Caki2 (cell line): ENCODE results near the gene PTH1R. TPM values are rescaled to one million over a fixed set of nuclear protein-coding genes. Genes with fewer than 3 reads are reported as not detected.

ENCODE experiments used
- DNase-seq: peaks from one replicate; pipeline ENCODE4 v3.0.0-alpha.2; 2015; ENCODE audit warnings: low read depth
- in situ Hi-C: cut with HindIII; loops from 2 replicates; pipeline ENCODE4 v1.10.0; 2016; ENCODE audit warnings: low sequenced_read_pairs, low pct_unique_long_range_greater_than_20kb, mixed read lengths
- total RNA-seq: library from RNA; depleted of rRNA; stranded (reverse); fragments of >200 nt; shearing (Covaris generic); gene quantifications from 2 replicates; pipeline ENCODE4 v1.2.3, GENCODE V29; 2014; ENCODE audit warnings: low replicate concordance

PTH1R gene
- total RNA-seq, 1 experiment from 2014 or later: 3.3 TPM

DNA sequence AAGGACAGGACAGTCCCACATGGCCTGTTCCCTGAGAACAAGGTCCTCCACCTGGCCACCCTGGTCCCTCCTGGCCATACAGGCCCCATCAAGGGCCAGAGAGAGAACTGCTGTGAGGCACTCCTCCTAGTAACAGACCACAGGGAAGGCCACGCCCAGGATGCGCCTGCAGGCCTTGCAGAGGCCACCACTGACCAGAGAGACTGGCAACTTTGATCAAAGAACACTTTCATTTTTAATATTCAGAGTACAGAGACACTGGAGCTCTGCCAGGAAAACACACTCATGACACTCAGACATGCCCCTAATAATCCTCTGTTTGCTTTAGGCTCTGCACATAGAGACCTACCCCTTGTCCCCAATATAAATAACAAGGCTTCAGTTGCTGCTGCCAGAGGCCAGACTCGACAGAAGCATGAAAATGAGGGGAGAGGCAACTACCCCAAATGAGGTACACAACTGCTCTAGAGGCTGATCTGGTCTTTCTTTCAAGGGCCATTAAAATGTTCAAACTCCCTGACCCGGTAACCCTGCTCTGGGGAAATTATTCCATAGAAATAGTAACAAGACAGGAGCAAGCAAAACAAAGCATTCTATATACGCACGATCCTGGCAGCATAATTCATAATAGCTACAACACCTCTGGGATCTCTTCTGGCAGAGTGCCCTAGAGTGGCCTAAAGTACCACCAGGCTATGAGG, 54.3 kb downstream of the PTH1R start:
- in situ Hi-C loops: no loop called here
- DNase-seq: no peak

DNA sequence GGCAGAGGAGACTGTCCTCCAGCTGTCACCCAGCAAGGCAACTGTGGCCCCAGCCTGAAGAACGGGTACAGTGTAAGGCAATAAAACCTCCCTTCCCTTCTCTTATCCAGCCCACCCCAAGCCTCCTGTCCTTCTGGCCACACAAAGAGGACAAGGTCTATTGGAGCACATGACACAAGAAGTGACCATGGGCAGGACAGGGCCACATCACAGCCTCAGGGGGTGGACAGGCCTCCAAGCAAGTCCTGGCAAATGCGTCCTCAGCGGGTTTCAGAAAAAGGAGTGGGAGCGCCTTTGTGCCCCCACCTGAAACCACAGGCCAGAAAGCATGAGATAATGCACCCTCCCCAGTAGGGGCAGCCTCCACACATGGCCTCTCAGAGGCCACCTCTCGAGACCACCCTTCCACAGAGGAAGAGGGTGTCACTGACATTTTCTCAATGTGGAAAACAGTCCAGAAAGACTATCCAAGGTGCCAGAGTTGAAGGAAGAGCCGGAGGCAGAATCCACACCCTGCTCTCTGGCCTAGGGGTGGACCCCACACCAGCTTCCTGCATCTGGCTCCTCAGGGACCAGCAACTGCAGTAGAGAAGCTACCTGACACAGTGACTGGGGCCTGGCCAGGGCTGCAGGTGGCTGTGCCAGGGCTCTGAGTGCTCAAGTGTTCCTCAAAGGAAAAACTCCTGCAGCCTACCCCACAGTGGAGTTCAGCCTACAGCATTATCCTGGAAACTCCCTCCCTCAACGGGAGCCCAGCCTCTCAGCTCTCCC, 55.1 kb downstream of the PTH1R start:
- in situ Hi-C loops: no loop called here
- no peak for DNase-seq

DNA sequence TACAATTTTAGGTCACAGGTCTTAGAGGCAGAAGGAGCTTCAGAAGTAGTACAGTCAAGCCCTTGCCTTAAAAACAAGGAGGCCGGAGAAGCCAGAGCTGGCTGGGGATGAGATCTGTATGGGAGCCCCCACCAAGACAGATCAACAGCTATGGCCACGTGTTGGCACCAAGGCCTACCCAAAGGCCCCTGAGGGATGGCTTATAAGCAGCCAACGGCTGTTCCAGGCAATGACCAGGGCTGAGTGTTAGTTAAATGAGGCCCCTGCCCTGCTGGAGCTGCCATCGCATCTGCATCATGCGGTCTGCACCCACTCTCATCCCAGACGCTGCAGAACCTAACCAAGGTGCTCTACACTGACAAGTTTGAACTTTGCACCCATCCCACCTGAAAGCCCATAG, 55.7 kb downstream of the PTH1R start:
- in situ Hi-C loops: no loop called here
- no peak for DNase-seq

DNA sequence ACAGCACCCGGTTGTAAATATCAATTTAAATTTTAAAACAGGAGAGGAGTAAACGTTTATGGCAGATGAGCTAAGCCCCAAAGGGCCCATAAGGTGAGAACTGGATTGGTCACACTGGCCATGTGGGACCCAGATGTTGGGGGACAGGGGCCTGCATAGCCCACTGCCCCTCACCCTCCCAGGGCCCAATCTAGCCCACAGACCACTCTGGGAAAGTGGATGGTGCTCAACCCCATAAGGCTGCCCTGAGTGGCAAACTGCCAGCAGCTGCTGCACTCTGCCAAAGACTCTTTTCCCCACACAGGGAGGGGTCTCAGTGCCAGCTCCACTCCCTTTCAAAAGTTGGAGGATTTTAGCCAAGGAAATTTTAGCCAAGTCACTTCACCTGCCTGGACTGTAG, 56.6 kb downstream of the PTH1R start:
- in situ Hi-C loops: no loop called here

DNA sequence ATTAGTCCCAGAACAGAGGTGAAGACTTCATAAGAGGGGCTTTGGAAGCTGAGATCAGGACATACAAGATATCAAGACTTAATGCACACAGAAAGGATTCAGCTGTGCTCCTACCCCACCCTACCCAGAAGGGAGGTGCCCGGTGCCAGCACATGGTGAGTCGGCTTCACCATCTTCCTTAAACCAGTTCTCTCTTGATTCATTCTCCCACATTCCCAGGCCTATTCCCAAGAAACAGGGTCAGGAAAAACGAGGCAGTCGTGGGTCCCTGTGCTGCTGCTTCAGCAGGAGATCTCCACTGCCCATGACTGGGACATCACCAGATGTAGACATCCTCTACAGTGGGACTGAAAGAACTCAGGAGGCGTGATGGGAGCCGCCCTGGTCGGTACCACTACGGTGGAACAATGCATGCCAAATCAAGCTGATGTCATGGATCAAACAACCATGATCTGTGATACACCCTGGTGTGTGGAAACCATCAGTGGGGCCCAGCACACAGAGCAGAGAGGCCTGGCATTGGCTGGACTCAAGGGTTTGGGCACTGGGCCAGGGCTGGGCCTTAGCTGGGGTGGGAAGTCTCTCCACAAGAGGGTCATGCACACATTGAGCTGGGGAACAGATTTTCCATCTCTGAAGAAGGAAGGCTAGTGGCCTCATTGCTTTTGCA, 57.1 kb downstream of the PTH1R start:
- DNase-seq: no peak
- in situ Hi-C loops: no loop called here

More for the DNA sequence above, 56.6 kb downstream of the PTH1R start:
- no peak for DNase-seq

DNA sequence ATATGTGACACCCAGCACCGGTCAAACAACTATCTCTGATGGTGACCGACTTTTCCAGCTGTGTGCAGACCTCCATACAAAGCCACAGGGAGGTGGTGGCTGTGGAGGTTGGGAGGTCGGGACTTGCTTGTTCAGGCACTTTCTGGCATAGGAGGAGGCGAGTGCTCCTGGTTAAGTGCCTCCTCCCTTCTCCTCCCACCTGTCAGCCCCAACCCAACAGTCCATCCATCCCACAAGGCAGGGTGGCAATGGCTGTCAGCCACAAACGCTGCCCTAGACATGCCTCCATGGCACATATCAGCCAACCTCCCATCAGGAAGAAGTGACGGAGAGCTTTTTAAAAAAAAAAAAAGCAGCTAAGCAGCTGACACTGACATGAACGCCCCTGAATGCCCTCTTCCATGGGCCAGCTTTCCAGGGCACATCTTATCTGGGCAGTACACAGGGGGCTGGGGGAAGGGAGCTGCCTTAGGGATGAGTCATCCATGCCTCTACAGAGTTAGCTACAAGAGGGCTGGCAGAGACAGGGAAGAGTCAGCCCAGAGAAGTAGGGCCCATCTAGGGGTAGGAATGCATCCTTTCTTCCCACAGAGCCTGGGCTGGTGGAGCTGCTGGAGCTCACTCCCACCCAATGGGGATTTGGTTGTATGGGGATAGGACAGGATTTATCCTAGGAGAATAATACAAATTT, 57.8 kb downstream of the PTH1R start:
- peak; percentile 89 for DNase-seq
- in situ Hi-C loops: no loop called here

DNA sequence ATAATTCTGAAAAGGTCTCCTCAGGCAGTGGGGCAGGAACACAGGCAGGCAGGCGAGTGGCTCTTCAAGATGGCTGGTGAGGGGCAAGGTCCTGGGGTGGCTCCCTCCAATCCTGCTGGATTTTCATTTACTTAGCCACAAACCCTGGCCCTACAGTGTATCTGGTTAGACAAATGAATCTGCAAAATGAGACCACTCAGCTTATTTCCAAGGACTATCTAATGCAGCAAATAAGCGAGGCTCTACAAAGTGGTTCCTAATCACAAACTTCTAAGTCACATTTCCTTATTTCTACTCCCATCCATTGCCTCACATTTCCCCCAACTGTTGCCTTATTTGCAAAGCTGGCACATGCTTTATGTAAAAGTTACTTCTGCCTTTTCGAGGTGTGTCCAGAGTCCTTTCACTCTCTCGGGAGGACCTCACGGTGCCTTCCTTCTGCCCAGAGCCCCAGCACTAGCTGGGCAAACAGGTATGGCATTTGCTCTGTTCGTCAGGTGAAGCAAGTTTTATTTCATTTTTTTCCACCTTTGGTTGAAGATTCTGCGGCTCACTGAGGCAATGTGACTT, 58.6 kb downstream of the PTH1R start:
- in situ Hi-C loops: no loop called here
- DNase-seq: no peak

DNA sequence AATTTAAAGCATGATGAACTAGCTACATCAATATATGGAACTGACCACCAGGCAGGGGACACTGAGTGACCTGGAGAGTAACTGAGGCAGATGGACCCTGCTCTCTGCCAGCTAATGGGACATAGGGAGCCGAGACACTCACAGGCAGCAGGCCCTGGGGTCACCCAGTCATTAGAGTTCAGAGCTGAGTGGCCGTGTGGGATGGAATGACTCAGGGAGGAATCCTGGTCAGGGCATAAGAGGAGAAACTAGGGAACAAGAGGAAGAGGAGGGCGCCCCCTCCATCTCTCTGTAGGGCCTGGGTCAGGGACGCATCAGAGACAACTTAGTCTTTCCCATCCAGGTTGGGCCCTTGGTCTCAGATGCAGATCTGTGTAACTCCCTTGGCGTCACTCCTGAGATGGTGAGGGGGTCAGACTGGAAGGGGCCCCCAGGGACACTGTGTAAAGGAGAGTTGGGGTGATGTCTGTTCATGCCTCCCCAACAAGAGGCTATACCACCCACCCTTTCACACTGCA, 59.3 kb downstream of the PTH1R start:
- DNase-seq: no peak
- in situ Hi-C loops: no loop called here

DNA sequence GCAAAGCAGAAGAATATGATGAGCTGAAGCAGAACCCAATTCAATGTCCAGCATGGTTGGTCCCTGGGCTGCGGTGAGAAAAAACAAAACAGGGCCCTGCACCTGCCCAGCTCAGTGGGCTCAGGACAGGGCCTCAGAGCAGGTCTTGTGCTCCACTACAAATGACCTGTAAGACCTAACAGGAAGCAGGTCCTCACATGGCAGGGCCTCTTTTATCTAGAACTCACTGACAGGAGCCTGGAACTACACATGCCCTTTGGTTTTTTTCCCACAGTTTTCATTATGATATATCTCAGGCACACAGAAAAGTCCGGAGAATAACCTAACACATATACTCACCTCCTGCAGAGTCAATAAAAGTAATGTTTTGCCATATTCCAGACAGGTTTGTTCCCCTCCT, 60.6 kb downstream of the PTH1R start:
- DNase-seq: no peak
- in situ Hi-C loops: no loop called here

DNA sequence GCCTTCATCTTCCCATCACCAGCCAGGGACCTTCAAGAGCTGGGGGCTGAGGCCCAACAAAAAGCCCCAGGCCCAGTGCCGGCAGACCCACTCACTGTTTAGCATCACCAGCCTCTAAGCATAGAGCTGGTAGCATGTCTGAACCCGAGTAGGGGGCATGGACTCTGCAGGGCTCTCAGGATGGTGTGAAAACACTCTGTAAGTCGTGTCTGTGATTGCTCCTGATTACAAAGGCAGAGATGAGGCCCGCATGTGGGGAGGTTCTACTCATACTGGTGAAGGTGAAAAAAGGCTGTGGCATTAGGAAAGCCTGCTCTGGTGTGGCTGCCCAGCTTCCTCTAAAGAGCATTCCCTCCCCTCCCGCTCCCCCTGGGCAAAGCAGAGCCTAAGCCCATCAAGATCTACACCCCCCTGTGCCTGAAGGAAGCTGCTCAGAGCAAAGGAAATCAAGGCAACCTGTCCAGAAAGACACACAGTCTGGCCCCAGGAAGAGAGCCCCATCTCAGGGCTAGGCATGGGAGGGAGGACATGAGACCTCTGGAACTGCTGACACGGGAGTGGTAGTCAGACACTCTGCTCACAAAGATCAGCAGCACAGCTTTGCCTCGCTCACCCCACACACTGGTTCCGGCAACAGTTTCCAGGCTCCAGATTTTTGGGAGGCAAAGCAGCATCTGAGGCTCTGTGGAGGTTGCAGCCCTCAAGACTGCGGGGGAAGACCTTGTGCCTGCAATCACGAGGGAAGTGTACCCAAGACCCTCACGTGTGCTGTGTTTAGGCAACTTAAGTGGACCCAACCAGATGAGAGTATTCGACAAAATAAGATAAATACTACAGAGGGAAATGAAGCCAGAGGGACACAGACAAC, 62.3 kb downstream of the PTH1R start:
- in situ Hi-C loops: no loop called here
- DNase-seq: no peak

DNA sequence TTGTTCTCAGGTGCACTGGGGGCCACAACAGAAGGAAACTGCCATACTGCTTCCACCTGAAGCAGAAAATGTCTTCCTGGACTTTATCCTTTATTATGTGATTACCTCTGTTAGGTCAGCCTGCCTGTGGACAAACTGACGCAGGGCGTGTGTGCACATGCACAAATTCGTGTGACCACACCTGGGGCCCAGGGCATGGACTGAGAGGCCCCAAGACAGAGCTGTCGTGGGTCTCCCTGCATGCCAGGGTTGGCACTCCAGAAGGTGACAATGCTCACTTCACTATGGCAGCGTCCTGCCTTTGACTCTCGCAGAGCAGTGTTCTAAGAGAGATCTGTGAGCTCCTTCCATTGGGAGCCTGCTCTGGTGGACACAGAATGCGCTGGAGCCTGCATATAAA, 64.6 kb downstream of the PTH1R start:
- in situ Hi-C loops: no loop called here
- no peak for DNase-seq

DNA sequence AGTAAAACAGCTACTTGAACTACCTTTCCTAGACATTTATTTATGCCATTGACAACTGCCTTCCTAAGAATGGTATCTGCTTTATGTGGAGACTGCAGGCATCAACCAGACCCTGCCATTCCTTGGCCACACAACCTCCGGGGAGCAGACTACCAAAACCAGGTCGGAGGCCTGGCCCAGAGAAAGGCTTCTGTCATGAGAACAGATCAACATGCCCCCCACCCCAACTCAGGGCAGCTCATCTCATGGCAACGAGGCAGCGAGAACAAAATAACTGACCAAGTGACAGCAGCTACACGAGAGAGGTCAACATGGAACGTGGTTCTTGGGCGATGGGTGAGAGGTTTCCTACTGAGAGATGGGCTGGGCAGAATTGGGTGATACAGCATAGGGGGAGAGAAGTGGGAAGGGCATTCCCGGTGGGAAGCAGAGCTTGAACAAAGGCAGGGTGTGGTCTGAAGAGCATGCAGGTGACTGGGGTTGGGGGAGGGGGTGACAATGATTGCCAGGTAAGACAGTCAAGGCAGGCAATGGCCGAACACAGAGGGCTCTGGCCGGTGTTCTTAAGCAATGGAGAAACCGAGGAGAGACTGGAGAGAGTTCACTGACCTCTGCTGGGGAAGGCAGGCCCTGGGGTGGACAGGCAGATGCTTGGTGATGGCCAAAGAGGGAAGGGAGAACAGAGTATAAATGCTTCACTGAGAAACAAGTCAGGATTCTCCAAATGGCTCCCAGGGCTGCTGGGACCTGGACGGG, 65.1 kb downstream of the PTH1R start:
- no peak for DNase-seq
- in situ Hi-C loops: no loop called here

DNA sequence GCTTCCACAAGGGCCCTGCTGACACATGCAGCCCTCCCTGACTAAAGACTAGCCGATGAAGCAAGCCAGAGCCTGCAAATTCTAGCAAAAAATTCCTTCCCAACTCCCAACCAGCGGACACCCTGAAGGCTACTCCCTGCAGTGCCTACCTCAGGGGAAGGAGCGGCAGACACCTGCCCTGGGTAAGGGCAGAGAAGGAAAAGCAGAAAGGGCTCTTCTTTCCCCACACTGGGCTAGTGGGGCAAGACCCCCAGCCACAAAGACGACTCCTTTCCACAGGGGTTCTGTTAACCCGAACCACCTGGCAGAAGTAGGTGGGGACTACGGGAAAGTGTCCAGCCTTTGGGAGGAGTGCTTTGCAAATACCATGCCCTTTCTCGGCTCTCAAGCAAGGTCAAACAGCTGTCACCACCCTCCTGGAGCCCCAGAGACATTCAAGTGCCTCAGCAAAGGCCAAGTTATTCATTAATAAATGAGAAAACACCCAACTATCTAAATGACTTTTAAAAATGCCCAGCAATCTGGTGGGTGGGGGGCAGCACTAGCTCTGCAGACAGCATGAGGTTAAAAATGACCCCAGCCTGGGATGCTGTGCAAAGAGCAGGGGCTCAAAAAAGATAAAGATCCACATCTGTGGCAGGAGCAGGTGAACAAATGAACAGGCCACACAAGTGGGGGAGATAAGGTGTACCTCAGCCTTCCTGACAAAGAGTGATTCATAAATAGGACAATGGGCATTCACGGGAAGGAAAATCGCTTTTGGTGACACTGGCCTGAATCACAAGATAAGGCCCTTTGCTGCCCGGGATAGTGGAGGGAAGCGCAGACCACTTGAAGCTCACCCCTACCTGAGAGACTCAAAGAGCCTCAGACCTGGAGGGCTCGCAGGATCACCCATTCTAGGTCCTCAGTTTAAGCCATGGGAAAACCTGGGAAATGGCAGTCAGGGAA, 66.0 kb downstream of the PTH1R start:
- in situ Hi-C loops: no loop called here
- DNase-seq: peak; percentile 76

DNA sequence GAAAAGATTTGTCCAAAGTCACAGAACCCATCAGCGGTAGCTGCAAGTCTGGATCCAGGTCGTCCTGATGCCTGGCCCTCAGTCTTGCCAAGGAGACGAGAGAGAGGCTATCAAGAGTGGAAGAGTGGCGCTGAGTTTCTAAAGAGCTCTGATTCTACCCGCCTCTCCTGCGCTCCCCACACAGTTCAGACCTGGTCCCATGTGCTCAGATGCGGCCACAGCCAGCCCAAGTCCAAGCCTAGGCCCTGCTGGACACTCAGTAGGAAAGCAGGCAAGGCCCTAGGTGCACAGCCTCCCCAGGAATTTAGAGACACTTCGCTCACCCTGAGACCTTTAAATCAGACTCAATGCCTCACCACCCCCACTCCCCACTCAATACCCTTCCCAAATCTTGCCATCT, 66.7 kb downstream of the PTH1R start:
- DNase-seq: no peak
- in situ Hi-C loops: no loop called here

DNA sequence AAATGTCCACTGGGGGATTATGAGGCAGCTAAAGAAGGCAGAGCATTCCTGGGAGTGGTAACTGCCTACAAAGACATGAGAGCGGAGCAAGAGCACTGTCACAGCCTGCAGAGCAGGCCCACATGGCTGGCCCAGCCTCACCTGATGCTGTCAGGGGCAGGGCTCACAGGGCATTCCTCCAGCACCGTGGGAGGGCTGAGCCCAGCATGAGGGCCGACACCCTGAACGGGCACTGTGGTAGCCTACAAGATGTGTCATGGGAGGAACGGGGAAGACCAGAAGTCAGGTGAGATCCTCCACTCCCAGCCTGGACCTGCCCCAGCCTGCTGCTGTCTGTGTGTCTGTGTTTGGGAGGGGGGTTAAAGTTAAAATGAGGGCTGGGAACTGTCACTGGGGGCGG, 68.9 kb downstream of the PTH1R start:
- no peak for DNase-seq
- in situ Hi-C loops: no loop called here
